ENCODE results near the gene C1QTNF2. TPM values are rescaled to one million over a fixed set of nuclear protein-coding genes. Genes with fewer than 3 reads are reported as not detected.

The C1QTNF2 gene
- total and polyA plus RNA-seq, 2 of the 8 experiments (the other 6 are each of a cell fraction or from before 2014, with no cell fraction given), result 1.0 to 2.0 TPM

- Histone ChIP-seq H3K27me3 (replicated peaks in 1 of 4; ENCODE audit: control insufficient read depth in 3 of 4, extremely low read depth in 1 of 4, insufficient read depth in 3 of 4, low read length in 3 of 4) (no peaks in the 10 kb centered on the region), H4K20me1 (replicated peaks in 1 of 2; ENCODE audit: control insufficient read depth in 1 of 2, insufficient read depth in 2 of 2, low read length in 2 of 2) (peaks cover 11 to 17% of the 10 kb centered on the region in 2 experiments), H3K79me1 (ENCODE audit: low read depth, low read length) (peaks cover 13% of the 10 kb centered on the region; the same call in 1 of the 2 replicates), H3K4me1 (replicated peaks in 1 of 4; ENCODE audit: control insufficient read depth in 3 of 4, insufficient read depth in 4 of 4, low read length in 3 of 4) (peaks cover 4 to 7% (median 6%) of the 10 kb centered on the region in 4 experiments; a peak in 5 of 7 replicates), H2AFZ (ENCODE audit: low read length) (peak overlapping the region; percentile 85; the same call in 1 of the 2 replicates), H3K23me2 (ENCODE audit: low read depth, low read length) (peaks cover 5% of the 10 kb centered on the region; the same call in 1 of the 2 replicates), H4K91ac (replicated peaks; ENCODE audit: insufficient read length, low read length) (no peak overlapping the region), H3K4me3 (ENCODE audit: extremely low read depth in 1 of 4, insufficient read depth in 2 of 4, low read depth in 3 of 4, low read length in 4 of 4) (peak overlapping the region; percentile 87 to 93 (median 92); a peak in 6 of 8 replicates), H2BK120ac (replicated peaks; ENCODE audit: low read depth, low read length) (peak overlapping the region; percentile 5), H3K56ac (replicated peaks; ENCODE audit: insufficient read length, low read depth, low read length) (no peak overlapping the region), H3K23ac (ENCODE audit: insufficient read length) (no peak overlapping the region), H3K14ac (ENCODE audit: insufficient read length) (no peak overlapping the region), H3K9ac (replicated peaks in 1 of 4; ENCODE audit: extremely low read depth in 1 of 4, low read depth in 3 of 4, low read length in 3 of 4) (peak overlapping the region; percentile 73 to 85 (median 78)), H2BK12ac (ENCODE audit: low read depth, low read length) (peak overlapping the region; percentile 32; the same call in 1 of the 2 replicates), H2BK5ac (ENCODE audit: low read depth, low read length) (peak overlapping the region; percentile 93; the same call in 1 of the 2 replicates), H2AK5ac (ENCODE audit: low read depth, low read length) (no peak overlapping the region), H3K36me3 (ENCODE audit: control insufficient read depth in 2 of 4, insufficient read depth in 4 of 4, low read length in 3 of 4) (peaks cover 0 to 19% (median 4%) of the 10 kb centered on the region in 4 experiments; a peak in 6 of 8 replicates), H2BK20ac (ENCODE audit: low read length) (no peak overlapping the region), H4K5ac (ENCODE audit: insufficient read length, low read depth, low read length) (peak overlapping the region; percentile 48), H3K4ac (replicated peaks; ENCODE audit: insufficient read length, low read depth, low read length) (no peak overlapping the region), H4K8ac (ENCODE audit: extremely low read depth, insufficient read depth, low read length) (no peak overlapping the region), H3K27ac (ENCODE audit: low read depth, low read length) (0 out of 2 replicates have a peak overlapping the region, but pooled peaks have one; percentile 43), H3K9me3 (ENCODE audit: insufficient read depth in 2 of 2, low read depth in 1 of 2, low read length in 1 of 2) (no peaks in the 10 kb centered on the region), H3K4me2 (ENCODE audit: insufficient read depth in 1 of 2, low read depth in 2 of 2, low read length in 2 of 2) (peak overlapping the region; percentile 90 to 96), H2BK15ac (ENCODE audit: low read length) (no peak overlapping the region), H3K79me2 (ENCODE audit: control insufficient read depth in 1 of 2, insufficient read depth in 2 of 2, low read length in 2 of 2) (peaks cover 13 to 41% of the 10 kb centered on the region in 2 experiments), H3K18ac (ENCODE audit: extremely low read depth, low read length) (peak overlapping the region; percentile 65; the same call in 1 of the 2 replicates)
- 31% methylated on average over 8 of the region's 8 CpGs; no CpG with 5 or more reads in 1 of the 2 experiments for WGBS, 2 experiments (ENCODE audit: extremely low coverage in 1 of 2, insufficient coverage in 1 of 2, insufficient read length in 1 of 2, insufficient replicate concordance in 2 of 2, low coverage in 1 of 2, low lambda C conversion rate in 2 of 2, missing lambda C conversion rate in 1 of 2)
- POLR2A ChIA-PET (ENCODE audit: partially characterized antibody), result interaction anchor here (0.9 to 3.4 kb wide), 10 partner anchors 15 to 83 kb away, joined by 3 to 25 read pairs (median 4); partner anchors contain the start of gene FABP6
- no peak for TF ChIP-seq EGR1 (IDR thresholded peaks at IDR 0.05; ENCODE audit: borderline replicate concordance, low read depth, low read length)
- TF ChIP-seq POLR2AphosphoS5 (IDR thresholded peaks at IDR 0.05; ENCODE audit: low read depth, low read length), result no peak
- no peak; the same call in 1 of the 2 replicates for TF ChIP-seq SP1 (IDR thresholded peaks at IDR 0.05; ENCODE audit: low read depth, low read length)
- TF ChIP-seq HDAC2 (IDR thresholded peaks at IDR 0.05; ENCODE audit: borderline replicate concordance in 1 of 2, low read depth in 2 of 2, low read length in 2 of 2), result no peak
- no peak for TF ChIP-seq CREB1 (IDR thresholded peaks at IDR 0.05)
- TF ChIP-seq TEAD4 (IDR thresholded peaks at IDR 0.05; ENCODE audit: low read depth, low read length), result no peak
- CTCF ChIA-PET (ENCODE audit: partially characterized antibody), result interaction anchor here (0.6 to 3.5 kb wide), 5 partner anchors 25 to 124 kb away, joined by 3 to 20 read pairs (median 3); no protein-coding TSS in a partner anchor
- DNase-seq (ENCODE audit: low read depth in 1 of 2, low spot score in 2 of 2), result no peak
- no peak for FAIRE-seq
These were observed 57.3 kb downstream of the C1QTNF2 start for GRCh38 chr5:160312960-160313727.
